ENCODE measurements around the gene VCPKMT.
A peak's percentile ranks its signal among the peaks of the same experiment; 100 is the strongest.

VCPKMT gene

DNA sequence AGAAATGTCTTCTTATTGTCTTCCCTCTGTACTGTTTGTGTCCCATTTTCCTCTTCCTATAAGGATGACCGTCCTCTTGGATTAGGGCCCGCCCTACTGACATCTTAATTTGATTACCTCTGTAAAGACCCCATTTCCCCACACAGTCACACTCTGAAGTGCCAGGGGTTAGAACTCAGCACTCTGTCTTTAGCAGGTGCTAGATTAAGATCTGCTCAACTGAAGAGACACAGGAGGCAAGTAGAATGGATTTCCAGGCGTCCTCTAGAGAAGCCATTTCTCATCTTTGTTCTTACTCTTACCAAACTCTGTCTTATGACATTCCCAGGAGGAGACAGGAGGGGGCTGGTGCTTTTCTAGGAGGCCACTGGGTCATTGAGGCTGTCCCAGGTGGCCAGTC is 50.8 kb downstream of the VCPKMT start:
- DNase-seq, result no peak

DNA sequence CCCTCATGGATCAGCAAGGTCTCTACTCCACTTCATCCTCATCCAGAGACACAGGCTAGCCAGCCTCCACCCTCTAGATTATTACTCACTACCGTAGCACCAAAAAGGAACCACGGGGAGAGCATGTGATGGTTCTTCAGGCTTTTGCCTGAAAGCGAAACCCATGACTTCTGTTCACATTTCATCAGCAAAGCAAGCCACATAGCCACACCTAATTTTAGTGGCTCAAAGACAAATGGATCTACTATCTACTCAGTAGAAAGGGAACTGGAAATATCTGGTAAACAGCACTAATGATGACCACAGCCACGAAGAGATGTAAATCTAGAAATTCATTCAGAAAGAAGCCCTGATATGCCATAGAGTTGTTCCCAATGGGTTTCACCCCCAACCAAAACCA is 51.4 kb downstream of the VCPKMT start:
- no peak for DNase-seq

DNA sequence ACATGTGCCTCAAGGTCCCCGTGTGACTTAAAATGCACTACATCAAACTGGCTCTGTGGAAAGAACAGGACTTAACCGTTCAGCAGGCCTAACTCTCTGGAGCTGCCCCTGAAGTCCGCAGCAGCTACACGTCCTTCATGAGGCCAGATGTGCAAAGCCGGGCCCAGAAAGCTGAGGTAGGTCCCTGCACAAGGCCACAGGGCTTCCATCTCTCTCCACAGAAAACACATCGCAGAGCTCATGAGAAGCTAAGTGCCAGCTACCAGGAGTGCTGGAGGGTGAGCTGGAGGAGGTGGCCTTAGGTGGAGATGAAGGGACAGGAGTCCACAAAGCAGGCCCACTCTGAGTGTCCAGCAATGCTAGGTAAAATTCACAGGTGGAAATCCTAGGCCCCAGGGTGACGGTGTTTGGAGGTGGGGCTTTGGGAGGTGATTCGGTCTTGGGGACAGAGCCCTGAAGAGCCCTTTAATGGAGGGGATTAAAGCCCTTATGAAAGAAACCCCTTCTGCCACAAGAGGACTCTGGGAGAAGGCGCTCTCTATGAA is 52.4 kb downstream of the VCPKMT start:
- no peak for DNase-seq

DNA sequence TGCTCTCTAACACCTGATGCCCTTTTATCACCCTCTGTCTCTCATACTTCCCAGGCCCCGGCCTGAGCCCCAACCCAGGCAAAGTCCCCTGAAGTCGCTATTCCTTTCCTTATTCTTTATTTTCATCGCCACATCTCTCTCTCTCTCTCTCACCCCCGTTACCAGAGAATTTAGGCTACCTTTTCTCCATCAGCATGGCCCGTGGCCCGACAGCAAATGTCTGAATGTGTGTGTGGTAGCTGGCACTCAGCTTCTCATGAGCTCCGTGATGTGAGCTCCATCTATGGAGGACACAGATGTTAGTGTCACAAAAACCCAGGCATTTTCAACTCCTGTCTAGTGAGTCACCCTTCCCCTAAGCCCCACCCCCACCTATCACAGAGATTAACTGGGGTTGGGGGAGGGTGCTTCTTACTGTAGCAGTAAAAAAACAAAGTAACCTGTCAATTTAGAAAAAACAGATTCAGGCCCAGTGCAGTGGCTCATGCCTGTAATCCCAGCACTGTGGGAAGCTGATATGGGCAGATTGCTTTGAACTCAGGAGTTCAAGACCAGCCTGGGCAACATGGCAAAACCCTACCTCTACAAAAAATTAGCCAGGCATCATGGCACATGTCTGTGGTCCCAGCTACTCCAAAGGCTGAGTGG is 53.8 kb downstream of the VCPKMT start:
- peak; percentile 83 for DNase-seq

DNA sequence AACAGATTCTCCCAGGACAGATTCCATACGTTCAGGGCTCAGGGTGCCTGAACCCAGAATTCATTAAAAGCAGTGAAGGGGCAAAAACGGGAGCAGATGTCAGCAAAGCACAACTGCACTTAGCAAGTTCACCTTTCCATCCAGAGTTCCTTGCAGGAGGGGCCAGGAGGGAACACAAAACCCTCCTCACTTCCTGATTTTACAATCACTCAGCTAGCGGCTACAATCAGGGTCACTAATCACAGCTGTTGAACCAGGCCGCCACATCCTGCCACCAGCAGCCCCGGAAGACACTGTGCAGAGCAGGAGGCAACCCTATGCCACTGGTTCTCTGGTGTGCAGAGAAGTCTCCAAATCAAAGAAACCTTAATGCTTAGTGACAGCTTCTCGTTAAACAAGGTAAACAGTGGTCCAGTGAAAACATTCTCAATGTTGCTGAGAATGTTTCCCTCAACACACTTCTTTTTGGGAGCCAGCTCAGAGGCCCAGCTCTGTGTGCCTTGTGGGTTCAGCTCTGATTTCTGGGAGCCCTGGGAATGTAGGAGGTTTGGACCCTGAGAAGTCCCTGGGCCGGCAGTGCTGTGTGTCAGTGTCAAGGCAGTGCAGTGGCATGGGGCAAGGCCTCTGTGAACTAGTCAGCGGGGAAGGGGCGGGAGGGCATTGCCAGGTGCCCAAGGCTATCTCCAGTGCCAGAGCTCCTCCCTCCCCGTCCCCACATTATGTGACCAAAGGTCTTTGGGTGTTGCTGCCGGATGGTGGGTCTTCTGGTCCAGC is 54.5 kb downstream of the VCPKMT start:
- DNase-seq, result peak; percentile 34

DNA sequence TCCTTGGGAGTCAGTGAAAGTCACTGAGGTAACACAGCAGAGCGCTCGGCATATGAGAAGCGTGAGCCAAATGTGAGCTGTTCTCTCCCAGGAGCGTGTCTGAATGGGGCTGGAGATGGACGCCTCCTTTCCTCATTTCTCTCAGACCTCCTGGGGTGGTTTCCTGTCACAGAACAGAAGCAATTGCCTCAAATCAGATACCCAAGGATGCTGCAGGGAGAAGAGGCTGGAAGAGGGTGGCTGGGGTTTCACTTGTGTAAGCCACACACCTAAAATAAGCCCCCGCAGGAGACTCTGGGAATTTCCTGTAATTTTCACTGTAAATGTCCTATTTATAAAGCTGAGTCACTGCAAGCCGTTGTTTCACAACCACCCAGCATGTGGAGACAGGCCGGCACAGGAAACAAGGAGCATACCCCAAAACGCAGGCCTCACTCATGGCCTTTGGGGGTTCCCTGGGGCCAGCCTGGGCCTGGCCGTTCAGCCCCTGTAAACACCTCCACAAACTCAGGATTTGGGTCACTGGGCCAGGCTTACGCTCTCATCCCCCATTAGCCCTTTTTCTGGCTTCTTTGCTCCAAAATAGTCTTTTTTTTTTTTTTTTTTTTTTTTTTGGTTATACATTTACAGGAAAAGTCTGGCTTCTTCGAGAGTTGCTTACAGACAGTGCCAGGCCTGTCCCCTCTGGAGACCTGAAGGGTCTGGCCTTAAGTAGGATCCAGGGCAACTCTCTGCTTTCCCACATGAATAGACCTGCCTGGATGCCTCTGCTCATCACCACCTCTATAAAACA is 55.3 kb downstream of the VCPKMT start:
- DNase-seq, result peak; percentile 94

DNA sequence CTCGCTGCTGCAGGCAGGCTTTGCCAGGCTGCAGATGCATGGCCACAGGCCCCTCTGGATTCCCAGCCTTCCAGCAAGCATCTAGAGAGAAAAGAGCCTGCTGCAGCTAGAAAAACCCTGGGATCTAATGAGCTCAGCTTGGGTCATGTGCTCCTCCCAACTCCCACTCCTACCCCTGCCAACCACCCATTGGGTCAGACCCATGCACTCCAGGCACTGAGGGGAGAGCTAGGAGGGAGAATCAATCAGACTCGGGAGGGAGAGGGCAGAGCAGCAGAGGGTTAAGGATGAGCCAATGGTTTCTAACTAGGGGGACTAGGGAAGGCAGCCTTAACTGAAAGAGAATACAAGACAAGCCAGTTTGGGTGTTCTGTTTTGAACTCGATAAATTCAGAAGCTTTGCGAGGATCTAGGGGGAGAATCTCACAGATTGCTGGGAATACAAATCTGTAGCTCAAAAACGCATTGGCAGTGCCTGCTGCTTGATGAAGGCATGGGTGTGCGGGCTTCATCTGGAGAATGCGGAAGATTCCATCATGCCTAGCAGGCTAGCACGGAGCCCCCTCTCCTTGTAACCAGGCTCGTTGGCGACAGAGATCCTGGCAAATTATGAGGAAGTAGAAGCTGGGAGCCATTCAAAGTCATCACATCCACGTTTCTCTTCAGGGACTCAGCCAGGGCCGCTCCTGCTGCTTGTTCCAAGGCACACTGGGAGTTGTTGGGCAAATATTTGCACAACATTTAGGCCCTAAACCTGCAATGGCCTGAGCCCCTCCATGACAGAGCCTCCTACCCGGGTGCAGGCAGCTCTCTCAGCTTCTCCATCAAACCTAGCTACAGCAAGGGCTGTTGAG is 56.4 kb downstream of the VCPKMT start:
- no peak for DNase-seq
